SKM-1 treated with dmso at 0.1 percent for 144 hours (cell line): Measurements from ENCODE around the gene CLDN1.
"Not testable (repeated sequence)": the region's sequence is repeated elsewhere in the genome, so short reads cannot be mapped to it uniquely, and the experiment has no call there.

Experiments used
- DNase-seq: peaks from one replicate; lab custom pipeline; 2025; ENCODE audit not compliant: unreplicated experiment; lab: John Stamatoyannopoulos, UW

Gene CLDN1

DNA sequence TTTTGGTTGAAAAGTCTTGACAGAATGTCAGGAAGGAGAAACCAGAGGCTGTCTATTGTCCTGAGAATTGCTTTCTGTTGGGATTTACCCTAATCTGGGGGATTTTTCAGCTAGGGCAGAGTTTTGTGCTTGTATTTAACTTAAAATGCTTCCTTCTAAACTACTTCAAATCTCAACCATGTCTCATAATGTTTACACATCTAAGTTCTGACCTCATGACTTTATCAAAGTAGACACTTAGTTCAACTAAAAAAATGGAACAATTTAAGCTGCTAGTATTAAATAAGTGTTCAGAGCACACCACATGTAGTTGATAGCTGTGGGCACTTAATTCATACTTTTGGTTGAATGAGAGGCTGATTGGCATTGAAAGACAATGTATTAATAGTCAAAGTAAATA lies 28.2 kb downstream of the CLDN1 start:
- DNase-seq = no peak

DNA sequence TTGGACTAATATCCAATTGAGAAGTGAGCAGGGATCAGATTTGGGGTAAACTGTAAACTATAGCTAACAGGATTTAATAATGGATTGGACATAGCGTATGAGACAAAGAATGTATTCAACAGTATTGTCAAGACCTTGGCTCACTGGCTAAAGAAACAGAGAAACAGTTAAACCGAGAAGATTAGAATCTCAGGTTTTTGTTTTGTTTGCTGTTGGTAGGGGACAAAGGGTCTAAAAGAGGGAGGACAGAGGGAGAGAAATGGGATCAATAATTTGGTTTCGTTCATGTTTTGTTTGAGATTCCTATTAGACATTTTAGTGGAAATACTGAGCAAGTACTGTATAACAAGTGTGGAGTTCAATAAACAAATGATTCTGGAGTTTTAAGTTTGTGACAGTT lies 28.6 kb downstream of the CLDN1 start:
- DNase-seq = no peak

DNA sequence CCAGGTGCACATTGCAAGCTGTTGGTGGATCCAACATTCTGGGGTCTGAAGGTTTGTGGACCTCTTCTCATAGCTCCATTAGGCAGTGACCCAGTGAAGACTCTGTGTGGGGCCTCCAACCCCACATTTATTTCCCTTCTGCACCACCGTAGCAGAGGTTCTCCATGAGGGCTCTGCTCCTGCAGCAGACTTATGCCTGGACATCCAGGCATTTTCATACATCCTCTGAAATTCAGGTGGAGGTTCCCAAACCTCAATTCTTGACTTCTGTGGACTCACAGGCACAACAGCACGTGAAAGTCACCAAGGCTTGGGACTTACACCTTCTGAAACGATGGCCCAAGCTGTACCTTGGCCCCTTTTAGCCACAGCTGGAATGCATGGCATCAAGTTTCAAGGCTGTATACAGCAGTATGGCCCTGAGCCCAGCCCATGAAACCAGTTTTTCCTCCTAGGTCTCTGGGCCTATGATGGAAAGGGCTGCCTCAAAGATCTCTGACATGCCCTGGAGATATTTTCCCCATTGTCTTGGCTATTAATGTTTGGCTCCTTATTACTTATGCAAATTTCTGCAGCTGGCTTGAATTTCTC lies 30.2 kb downstream of the CLDN1 start:
- DNase-seq = no peak

DNA sequence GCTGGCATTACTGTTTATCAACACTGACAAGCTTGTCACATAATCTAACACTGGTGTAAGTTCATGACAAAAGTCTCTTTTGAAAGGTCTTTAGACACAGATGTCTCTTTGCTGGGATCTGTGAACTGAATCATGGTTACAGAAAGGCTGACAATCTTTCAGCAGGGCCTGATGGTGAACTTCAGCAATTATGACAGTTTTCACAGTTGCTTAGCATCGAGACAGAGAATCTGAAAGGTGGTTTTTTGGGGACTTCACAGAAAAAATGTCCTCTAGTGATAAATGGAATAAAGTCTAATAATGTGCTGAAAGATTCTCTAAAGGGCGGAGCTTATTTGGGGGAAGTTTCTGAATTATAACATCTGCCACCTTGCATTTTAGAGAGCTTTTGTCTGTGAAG lies 32.3 kb downstream of the CLDN1 start:
- DNase-seq = no peak

DNA sequence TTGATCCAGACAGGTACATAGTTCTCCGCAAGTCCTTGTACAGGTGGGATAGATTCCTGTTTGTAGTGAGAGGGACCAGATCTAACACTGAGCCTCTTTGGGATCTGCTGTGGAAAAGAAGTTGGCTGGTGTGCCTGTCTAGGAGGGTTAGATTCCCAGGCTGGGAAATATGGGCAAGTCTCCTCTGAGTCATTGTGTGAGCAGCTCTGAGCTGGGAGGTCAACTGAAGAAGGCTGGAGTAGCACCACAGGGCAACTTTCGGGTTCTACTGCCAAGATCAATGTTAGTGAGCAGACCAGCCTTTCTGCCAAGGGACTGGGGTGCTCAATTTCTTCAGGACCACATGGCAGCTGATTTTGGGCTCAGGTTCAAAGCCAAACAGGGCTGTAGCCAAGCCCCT lies 33.4 kb downstream of the CLDN1 start:
- DNase-seq = no peak

DNA sequence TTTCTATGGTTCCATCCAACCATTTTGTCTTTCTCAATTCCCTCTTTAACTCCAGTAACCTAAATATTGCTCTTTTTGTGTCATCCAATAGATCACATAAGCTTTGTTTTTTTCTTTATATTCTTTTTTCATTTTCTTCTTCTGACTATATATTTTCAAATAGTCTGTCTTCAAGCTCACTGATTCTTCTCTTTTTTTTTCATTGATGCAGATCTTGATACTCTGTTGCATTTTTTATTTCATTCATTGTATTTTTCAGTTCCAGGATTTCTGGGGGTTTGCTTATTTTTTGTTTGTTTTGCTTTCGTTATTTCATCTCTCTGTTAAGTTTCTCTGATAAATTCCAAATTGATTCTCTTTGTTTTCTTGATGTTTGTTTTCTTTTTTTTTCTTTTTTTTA lies 36.2 kb downstream of the CLDN1 start:
- DNase-seq = no peak

DNA sequence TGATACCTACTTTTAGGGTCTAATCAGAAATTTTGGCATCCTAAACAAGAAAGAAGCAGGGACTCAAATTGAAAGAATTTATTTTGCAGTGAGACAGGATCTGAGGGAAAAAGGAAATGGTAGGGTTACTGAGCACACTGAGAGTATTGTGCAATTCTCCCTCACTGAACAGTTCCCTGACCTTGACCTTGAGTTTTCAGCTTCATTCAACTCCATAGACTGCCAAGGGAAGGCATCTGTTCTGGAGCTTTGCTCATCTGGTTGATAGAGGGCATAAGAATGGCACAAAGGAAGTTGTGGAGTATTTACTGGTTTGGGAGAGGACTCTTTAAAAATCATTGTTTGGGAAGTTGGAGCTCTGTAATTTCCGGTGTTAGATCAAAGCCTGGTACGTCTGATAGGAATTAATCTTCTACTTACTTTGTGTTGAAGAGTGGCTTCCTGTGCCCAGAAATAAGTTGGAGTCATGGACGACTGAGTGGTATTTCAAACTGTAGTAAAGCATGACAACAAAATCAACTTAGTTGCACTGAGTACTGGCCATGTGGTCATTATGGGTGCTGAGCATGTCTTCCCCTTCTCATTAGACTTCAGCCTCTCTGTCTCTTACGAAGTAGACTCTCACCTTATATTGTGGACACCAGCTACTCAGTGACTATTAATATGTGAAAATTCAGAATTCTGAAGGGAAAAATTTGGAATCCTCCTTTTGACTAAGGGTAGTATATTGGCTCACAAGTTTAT lies 40.8 kb downstream of the CLDN1 start:
- peak; percentile 60 for DNase-seq

DNA sequence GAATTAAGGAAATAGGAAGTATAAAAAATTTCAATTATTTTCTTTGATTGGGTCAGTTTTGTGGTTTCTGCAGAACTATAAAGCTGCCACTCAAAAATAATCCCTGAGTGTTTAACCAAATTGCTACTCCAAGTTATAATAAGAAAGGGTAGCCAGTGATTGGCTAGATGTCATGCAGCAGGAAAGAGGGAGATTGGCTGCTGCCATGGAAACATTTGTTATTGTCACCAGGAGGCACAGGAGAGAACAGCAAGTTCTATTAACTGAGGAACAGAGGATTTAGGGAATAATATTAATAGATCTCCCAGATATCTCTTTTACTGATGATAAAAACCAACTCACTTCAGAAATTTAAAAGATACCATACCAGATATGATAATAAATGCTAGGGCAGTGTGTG lies 42.6 kb downstream of the CLDN1 start:
- DNase-seq = no peak

DNA sequence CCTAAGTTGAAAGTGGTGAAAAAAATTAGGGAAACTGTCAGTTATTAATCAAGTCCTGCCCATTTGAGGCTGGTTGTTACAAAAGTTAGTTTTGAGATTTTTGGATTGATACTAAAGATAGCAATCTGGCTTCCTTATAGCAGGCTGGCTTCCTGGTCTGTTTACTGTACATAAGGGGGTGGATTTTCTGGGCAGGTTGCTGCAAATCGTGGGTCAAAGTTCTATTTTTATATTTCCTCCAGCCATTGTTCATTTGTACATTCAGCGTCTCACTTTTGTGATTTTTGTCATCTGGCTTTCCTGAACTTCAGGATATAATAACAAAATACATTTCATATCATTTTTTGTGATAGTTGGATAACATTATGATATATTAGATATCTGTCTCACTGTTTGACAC lies 49.5 kb downstream of the CLDN1 start:
- no peak for DNase-seq

DNA sequence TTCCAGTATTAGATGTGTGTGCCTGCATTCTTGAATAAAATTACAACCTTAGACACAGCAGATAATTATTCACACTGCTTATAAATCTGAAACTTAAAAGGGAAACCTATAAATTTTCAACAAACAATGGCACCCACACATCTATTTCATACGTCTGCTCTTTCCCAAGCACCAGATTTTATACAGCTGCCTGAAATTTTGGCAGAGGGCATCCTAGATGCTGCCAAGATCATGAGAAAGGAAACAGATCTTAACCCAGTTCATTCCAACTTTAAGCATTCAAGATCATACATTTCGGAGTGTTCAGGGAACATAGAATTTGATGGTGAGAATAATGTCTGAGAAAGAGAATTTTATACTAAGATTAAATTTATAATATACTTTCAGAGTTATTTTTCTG lies 53.1 kb downstream of the CLDN1 start:
- no peak for DNase-seq

DNA sequence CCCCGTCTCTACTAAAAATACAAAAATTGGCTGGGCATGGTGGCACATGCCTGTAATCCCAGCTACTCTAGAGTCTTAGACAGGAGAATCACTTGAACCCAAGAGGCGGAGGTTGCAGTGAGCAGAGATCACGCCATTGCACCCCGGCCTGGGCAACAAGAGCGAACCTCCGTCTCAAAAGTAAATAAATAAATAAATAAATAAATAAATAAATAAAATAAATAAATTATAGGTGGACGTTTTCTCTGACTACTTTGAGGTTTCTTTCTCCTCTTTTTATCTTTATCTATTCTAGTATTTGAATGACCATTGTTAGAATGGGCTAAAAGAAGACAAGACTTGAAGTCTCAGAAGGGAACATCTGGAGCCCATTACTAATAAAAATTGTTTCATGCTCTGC lies 54.8 kb downstream of the CLDN1 start:
- not testable (repeated sequence) for DNase-seq

DNA sequence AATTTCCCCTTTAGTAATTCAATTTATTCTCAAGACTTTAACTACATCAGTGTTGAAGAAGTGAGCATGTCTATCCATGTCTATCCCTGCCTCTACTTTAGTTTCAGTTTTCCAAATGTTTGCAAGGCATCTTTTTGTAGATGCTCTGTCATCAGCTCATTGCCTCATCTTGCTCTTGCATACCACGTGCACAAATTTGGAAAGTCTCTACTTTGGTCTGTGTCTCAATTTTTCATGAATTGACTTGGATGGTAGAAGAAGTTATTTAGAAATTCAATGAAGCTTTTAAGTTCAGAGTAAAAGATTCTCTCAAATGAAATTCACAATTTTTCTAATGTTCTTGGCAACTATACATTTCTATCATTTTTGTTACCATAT lies 55.3 kb downstream of the CLDN1 start:
- no peak for DNase-seq

DNA sequence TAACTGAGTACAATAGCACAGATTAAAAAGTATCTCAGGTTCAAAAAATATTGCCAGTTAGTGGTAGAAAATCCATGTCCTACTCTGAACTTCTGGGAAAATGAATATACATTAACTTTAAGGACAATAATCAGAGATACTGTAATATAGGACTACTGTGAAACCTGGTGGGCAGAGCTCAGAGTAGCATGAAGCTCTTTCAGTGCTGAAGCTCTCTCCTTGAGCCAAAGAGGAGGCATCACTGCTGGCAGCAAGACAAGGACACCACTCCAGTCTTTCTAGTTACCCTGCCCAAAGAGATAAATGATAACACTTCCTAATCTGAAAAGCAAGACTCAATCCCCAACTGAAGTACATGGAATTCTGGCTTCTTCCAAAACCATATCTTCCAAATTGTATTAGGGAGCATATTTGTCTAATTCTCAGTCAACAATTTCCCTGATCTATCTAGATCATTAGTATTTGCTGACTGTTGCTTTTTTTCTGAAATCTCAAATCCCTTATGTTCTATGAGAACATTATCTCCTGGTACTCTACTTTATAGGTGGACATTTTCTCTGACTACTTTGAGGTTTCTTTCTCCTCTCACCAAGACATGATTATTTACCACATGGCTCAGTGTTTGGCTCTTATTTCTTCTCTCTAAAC lies 55.9 kb downstream of the CLDN1 start:
- no peak for DNase-seq

DNA sequence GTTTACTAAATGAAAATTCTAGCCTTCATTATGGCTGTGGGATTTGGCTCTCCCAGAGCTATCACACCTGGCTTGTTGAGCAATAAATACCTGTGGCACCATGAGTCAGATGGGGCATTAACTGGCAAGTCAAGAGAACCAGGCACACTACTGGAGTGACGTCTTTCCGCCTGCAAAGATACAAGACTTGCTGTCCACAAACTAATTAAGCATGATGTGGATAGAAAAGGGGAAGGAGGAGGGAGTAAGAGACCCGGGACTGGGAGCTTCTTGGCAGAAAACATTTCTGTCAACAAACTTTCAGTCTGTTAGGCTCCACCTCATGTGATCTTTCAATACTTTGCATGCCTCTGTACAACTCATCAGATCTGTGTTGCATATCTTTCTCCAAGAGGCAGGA lies 56.5 kb downstream of the CLDN1 start:
- DNase-seq = no peak

DNA sequence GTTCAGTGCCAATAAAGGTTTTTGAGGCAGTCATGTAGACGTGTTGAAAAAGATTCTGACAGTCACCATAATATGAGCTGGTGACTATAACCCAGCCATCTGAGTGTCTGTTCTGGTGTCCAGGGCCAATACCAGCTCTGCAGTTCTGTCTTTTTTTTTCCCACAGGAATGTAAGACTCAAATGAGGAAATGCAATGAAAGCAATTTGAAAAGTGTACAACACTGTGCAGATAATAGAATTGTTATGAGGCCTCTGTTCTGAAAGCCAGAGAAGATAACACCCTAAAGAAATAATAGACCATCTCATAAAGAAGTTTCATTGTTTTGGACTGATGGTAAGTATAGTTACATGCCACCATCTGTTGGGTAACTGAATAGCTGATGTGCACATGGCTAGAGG lies 57.1 kb downstream of the CLDN1 start:
- no peak for DNase-seq

DNA sequence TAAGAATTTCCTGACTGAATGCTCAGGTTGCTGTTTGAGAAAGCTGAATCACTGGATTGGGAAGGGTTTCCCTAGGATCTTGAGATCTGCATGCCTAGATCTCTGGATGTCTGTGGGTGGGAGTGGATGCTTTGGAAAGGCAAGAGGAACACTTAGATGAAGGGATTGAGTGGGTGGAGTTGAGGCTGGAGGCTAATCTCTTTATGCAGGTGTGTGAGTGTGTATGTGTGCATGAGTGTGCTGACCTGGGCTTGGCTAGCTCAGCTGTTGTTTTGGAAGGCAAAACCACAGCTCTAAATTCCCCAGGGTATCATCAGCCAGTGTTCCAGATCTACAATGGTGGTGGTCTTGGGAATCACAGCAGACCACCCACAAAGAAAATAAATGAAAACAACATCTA lies 60.5 kb downstream of the CLDN1 start:
- no peak for DNase-seq

DNA sequence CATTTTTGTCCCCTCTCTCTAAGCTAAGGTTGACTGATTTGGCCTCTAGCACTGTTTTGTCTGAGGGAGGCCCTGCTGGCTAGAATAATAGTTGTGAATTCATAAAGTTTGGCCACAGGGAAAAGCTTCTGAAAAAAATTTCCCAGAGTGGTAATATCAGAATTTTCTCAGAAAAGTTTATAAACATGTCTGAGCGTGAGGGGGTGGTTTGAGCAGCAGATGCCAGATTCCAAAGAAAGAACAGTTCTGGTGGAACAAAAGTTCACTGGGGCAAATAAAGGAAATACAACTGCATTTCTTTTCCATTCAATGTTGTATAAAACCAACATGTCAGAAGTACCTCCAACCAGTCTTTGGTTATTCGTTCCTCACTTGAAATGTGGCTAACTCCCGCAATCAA lies 61.2 kb downstream of the CLDN1 start:
- no peak for DNase-seq

DNA sequence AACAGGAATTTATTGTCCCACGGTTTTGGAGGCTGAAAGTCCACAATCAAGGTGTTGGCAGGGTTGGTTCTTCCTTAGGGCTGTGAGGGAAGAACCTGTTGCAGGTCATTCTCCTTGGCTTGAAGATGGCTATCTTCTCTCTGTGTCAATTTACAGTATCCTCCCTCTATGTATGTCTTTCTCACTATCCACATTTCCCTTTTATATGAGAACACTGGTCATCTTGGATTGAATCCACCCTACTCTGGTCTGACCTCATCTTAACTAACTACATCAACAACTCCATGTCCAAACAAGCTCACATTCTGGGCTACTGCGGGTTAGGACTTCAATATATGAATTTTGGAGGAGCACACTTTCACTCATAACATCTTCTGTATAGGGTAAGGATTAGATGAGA lies 61.9 kb downstream of the CLDN1 start:
- DNase-seq = no peak

DNA sequence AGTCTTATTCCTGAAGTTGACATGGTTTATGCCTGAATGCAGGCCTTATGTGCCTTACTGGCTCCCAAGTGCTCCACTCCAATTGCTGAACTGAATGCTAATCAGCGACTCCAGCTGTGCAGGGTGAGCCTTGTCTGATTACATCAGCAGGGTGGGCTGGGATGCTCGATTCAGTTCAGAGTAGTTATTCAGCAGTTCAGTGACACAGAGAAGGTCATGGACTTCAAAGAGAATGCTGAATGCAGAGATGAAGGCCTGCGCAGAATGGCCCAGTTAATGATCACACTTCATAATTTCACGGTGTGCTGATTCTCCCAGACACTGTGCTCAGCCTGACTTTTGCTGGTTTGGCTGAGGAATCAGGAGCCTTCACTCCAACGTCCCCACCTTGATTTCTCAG lies 63.6 kb downstream of the CLDN1 start:
- no peak for DNase-seq
